ENCODE data around the gene CBX1. TPM values are rescaled to one million over a fixed set of nuclear protein-coding genes. Genes with fewer than 3 reads are reported as not detected.

The CBX1 gene
- total and polyA plus RNA-seq, 2 of the 8 experiments (the other 6 are each of a cell fraction or from before 2014, with no cell fraction given): 38.7 to 173 TPM

GRCh38 chr17:48028736-48029135 lies 72.5 kb downstream of the CBX1 start (continued):
- TF ChIP-seq, protein P1, sequence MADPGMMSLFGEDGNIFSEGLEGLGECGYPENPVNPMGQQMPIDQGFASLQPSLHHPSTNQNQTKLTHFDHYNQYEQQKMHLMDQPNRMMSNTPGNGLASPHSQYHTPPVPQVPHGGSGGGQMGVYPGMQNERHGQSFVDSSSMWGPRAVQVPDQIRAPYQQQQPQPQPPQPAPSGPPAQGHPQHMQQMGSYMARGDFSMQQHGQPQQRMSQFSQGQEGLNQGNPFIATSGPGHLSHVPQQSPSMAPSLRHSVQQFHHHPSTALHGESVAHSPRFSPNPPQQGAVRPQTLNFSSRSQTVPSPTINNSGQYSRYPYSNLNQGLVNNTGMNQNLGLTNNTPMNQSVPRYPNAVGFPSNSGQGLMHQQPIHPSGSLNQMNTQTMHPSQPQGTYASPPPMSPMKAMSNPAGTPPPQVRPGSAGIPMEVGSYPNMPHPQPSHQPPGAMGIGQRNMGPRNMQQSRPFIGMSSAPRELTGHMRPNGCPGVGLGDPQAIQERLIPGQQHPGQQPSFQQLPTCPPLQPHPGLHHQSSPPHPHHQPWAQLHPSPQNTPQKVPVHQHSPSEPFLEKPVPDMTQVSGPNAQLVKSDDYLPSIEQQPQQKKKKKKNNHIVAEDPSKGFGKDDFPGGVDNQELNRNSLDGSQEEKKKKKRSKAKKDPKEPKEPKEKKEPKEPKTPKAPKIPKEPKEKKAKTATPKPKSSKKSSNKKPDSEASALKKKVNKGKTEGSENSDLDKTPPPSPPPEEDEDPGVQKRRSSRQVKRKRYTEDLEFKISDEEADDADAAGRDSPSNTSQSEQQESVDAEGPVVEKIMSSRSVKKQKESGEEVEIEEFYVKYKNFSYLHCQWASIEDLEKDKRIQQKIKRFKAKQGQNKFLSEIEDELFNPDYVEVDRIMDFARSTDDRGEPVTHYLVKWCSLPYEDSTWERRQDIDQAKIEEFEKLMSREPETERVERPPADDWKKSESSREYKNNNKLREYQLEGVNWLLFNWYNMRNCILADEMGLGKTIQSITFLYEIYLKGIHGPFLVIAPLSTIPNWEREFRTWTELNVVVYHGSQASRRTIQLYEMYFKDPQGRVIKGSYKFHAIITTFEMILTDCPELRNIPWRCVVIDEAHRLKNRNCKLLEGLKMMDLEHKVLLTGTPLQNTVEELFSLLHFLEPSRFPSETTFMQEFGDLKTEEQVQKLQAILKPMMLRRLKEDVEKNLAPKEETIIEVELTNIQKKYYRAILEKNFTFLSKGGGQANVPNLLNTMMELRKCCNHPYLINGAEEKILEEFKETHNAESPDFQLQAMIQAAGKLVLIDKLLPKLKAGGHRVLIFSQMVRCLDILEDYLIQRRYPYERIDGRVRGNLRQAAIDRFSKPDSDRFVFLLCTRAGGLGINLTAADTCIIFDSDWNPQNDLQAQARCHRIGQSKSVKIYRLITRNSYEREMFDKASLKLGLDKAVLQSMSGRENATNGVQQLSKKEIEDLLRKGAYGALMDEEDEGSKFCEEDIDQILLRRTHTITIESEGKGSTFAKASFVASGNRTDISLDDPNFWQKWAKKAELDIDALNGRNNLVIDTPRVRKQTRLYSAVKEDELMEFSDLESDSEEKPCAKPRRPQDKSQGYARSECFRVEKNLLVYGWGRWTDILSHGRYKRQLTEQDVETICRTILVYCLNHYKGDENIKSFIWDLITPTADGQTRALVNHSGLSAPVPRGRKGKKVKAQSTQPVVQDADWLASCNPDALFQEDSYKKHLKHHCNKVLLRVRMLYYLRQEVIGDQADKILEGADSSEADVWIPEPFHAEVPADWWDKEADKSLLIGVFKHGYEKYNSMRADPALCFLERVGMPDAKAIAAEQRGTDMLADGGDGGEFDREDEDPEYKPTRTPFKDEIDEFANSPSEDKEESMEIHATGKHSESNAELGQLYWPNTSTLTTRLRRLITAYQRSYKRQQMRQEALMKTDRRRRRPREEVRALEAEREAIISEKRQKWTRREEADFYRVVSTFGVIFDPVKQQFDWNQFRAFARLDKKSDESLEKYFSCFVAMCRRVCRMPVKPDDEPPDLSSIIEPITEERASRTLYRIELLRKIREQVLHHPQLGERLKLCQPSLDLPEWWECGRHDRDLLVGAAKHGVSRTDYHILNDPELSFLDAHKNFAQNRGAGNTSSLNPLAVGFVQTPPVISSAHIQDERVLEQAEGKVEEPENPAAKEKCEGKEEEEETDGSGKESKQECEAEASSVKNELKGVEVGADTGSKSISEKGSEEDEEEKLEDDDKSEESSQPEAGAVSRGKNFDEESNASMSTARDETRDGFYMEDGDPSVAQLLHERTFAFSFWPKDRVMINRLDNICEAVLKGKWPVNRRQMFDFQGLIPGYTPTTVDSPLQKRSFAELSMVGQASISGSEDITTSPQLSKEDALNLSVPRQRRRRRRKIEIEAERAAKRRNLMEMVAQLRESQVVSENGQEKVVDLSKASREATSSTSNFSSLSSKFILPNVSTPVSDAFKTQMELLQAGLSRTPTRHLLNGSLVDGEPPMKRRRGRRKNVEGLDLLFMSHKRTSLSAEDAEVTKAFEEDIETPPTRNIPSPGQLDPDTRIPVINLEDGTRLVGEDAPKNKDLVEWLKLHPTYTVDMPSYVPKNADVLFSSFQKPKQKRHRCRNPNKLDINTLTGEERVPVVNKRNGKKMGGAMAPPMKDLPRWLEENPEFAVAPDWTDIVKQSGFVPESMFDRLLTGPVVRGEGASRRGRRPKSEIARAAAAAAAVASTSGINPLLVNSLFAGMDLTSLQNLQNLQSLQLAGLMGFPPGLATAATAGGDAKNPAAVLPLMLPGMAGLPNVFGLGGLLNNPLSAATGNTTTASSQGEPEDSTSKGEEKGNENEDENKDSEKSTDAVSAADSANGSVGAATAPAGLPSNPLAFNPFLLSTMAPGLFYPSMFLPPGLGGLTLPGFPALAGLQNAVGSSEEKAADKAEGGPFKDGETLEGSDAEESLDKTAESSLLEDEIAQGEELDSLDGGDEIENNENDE (IDR thresholded peaks at IDR 0.05; ENCODE audit: insufficient replicate concordance, low read length): no peak
- no peak for TF ChIP-seq KDM4A (IDR thresholded peaks at IDR 0.05; ENCODE audit: low read depth, low read length, severe bottlenecking)
- TF ChIP-seq TEAD4 (IDR thresholded peaks at IDR 0.05; ENCODE audit: low read depth, low read length): no peak
- no peak for TF ChIP-seq CBX5 (IDR thresholded peaks at IDR 0.05; ENCODE audit: low read depth, low read length)
- no peak for TF ChIP-seq SIN3A (conservative IDR thresholded peaks at IDR 0.05 in 1 of 2, IDR thresholded peaks at IDR 0.05 in 1 of 2; ENCODE audit: low read depth in 1 of 2, low read length in 2 of 2)
- TF ChIP-seq GABPA (IDR thresholded peaks at IDR 0.05; ENCODE audit: borderline replicate concordance, insufficient read depth, low read length): no peak
- TF ChIP-seq, protein P2, sequence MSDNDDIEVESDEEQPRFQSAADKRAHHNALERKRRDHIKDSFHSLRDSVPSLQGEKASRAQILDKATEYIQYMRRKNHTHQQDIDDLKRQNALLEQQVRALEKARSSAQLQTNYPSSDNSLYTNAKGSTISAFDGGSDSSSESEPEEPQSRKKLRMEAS (IDR thresholded peaks at IDR 0.05): no peak
- TF ChIP-seq EGR1 (IDR thresholded peaks at IDR 0.05; ENCODE audit: borderline replicate concordance, low read depth, low read length): no peak
